ENCODE results near the gene EPHA4.

GRCh38 chr2:221571025-221571550 is 1.0 kb downstream of the EPHA4 start:
- no peak for TF ChIP-seq CTCF (IDR thresholded peaks at IDR 0.05; ENCODE audit: low read depth, low read length)
- no peak for TF ChIP-seq EZH2phosphoT487 (IDR thresholded peaks at IDR 0.05; ENCODE audit: low read depth)
